Measurements from ENCODE around the gene TMEM89. TPM values are rescaled to one million over a fixed set of nuclear protein-coding genes. Genes with fewer than 3 reads are reported as not detected.

Gene TMEM89, protein sequence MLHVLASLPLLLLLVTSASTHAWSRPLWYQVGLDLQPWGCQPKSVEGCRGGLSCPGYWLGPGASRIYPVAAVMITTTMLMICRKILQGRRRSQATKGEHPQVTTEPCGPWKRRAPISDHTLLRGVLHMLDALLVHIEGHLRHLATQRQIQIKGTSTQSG
- not detected for polyA plus RNA-seq (2013, experiment 1 of 2)
- not detected for polyA plus RNA-seq (2013, experiment 2 of 2)

GRCh38 chr3:48621461-48621869 is at the start of gene TMEM89:
TSS of gene TMEM89 (minus strand) at chr3:48621769. CDS start at chr3:48621756, 13 bp downstream.
- H3K4me3 ChIP-seq (ENCODE audit: low read length) = no peak within 1 kb of the TSS
- H3K4me1 ChIP-seq (ENCODE audit: insufficient read depth, low read length) = 0 out of 2 replicates have a peak, but pooled peaks cover 5% of the 10 kb centered on the region
- peaks cover 13% of the 10 kb centered on the region for H3K9me3 ChIP-seq (ENCODE audit: insufficient read depth, low read depth, low read length)
- peaks cover 43% of the 10 kb centered on the region for H3K36me3 ChIP-seq (ENCODE audit: insufficient read depth, low read length)
- WGBS = 96% methylated on average over 19 of the region's 19 CpGs
- no peak within 1 kb of the TSS for H3K27ac ChIP-seq (ENCODE audit: low read depth, low read length)
- H3K9ac ChIP-seq (ENCODE audit: low read depth, low read length) = no peak within 1 kb of the TSS
- H3K27me3 ChIP-seq (ENCODE audit: insufficient read depth, low read length) = no peaks in the 10 kb centered on the region

GRCh38 chr3:48664929-48665328 is 43.4 kb upstream of the TMEM89 start:
- Histone ChIP-seq H3K9me3 (ENCODE audit: insufficient read depth, low read depth, low read length) (no peaks in the 10 kb centered on the region), H3K4me3 (ENCODE audit: low read length) (0 out of 2 replicates have a peak overlapping the region, but pooled peaks have one; percentile 79), H3K4me1 (ENCODE audit: insufficient read depth, low read length) (peaks cover 4% of the 10 kb centered on the region; the same call in 1 of the 2 replicates), H3K27me3 (ENCODE audit: insufficient read depth, low read length) (no peaks in the 10 kb centered on the region), H3K36me3 (ENCODE audit: insufficient read depth, low read length) (peaks cover 21% of the 10 kb centered on the region), H3K9ac (ENCODE audit: low read depth, low read length) (peak overlapping the region; percentile 15; the same call in 1 of the 2 replicates), H3K27ac (ENCODE audit: low read depth, low read length) (no peak overlapping the region; the same call in 1 of the 2 replicates)
- 79% methylated on average over 3 of the region's 4 CpGs for WGBS

DNA sequence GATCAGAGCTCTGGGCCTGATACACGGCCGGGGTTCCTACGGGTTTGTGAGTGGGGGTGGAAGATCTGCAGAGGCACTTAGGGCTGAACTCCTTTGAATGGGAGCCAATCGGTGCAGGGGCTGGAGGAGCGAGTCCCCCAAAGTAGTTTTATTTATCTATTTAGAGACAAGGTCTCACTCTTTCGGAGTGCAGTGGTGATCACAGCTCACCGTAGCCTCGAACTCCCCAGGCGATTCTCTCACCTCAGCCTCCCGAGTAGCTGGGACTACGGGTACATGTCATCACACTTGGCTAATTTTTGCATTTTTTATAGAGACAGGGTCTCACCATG is 42.7 kb upstream of the TMEM89 start:
- no peaks in the 10 kb centered on the region for H3K27me3 ChIP-seq (ENCODE audit: insufficient read depth, low read length)
- H3K27ac ChIP-seq (ENCODE audit: low read depth, low read length) = peak overlapping the region; percentile 100
- H3K4me1 ChIP-seq (ENCODE audit: insufficient read depth, low read length) = peaks cover 4% of the 10 kb centered on the region; the same call in 1 of the 2 replicates
- H3K9me3 ChIP-seq (ENCODE audit: insufficient read depth, low read depth, low read length) = no peaks in the 10 kb centered on the region
- peak overlapping the region; percentile 15; the same call in 1 of the 2 replicates for H3K9ac ChIP-seq (ENCODE audit: low read depth, low read length)
- 64% methylated on average over 9 of the region's 11 CpGs for WGBS
- H3K36me3 ChIP-seq (ENCODE audit: insufficient read depth, low read length) = peaks cover 28% of the 10 kb centered on the region
- H3K4me3 ChIP-seq (ENCODE audit: low read length) = peak overlapping the region; percentile 79; the same call in 1 of the 2 replicates

DNA sequence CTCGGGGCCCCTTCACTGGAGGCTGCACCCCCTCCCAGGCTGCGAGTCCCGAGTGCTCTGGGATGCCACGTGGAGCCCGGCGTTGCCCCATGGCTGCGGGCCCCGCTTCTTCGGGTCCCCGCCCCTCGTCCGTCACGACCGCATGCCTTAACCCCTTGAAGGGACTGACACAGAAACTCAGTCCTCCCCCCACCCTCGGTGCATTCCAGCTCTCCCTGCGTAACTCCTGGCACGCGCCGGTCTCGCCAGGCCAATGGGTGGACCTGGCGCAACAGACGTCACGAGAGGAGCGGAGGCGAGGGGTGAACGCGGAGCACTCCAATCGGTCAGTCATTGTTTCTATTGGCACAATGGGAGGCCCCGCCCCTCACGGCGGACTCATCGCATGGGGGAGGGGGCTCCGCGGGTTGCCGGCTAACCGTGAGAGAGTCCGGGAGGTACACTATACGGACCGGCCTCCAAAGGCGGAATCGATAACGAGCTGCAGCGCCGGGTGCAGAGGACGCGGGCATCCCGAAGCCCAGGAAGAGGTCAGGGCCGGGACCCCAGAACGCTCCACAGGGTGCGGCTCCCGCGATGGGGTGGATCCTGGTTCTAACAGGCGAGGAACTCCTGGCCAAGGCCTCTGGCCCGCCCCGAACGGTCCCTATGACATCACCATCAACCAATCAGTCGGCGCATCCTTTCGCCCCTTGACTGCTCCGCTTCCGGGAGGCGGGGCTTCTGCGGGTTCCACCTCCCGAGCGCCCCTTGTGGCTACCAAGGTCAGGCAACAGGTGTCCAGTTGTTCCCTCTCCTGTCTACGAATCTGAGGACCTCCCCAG is 42.1 kb upstream of the TMEM89 start:
- Histone ChIP-seq H3K4me1 (ENCODE audit: insufficient read depth, low read length) (peaks cover 4% of the 10 kb centered on the region; the same call in 1 of the 2 replicates), H3K9ac (ENCODE audit: low read depth, low read length) (peak overlapping the region; percentile 98), H3K27ac (ENCODE audit: low read depth, low read length) (peak overlapping the region; percentile 100), H3K27me3 (ENCODE audit: insufficient read depth, low read length) (no peaks in the 10 kb centered on the region), H3K4me3 (ENCODE audit: low read length) (peak overlapping the region; percentile 79), H3K36me3 (ENCODE audit: insufficient read depth, low read length) (peaks cover 34% of the 10 kb centered on the region), H3K9me3 (ENCODE audit: insufficient read depth, low read depth, low read length) (no peaks in the 10 kb centered on the region)
- under 1% methylated on average over 66 of the region's 66 CpGs for WGBS

- Histone ChIP-seq H3K27ac (ENCODE audit: low read depth, low read length) (peak within 1 kb of the TSS; percentile 100), H3K9ac (ENCODE audit: low read depth, low read length) (peak within 1 kb of the TSS; percentile 98), H3K36me3 (ENCODE audit: insufficient read depth, low read length) (peaks cover 35% of the 10 kb centered on the region), H3K27me3 (ENCODE audit: insufficient read depth, low read length) (no peaks in the 10 kb centered on the region), H3K4me3 (ENCODE audit: low read length) (peak within 1 kb of the TSS; percentile 79), H3K9me3 (ENCODE audit: insufficient read depth, low read depth, low read length) (no peaks in the 10 kb centered on the region), H3K4me1 (ENCODE audit: insufficient read depth, low read length) (peaks cover 4% of the 10 kb centered on the region; the same call in 1 of the 2 replicates)
- WGBS = under 1% methylated on average over 52 of the region's 52 CpGs
Measured at GRCh38 chr3:48662753-48663488, 41.4 kb upstream of the TMEM89 start, which contains the start of gene CELSR3. TSS of gene CELSR3 (minus strand) at chr3:48662886. CDS start at chr3:48662634, 252 bp downstream.

DNA sequence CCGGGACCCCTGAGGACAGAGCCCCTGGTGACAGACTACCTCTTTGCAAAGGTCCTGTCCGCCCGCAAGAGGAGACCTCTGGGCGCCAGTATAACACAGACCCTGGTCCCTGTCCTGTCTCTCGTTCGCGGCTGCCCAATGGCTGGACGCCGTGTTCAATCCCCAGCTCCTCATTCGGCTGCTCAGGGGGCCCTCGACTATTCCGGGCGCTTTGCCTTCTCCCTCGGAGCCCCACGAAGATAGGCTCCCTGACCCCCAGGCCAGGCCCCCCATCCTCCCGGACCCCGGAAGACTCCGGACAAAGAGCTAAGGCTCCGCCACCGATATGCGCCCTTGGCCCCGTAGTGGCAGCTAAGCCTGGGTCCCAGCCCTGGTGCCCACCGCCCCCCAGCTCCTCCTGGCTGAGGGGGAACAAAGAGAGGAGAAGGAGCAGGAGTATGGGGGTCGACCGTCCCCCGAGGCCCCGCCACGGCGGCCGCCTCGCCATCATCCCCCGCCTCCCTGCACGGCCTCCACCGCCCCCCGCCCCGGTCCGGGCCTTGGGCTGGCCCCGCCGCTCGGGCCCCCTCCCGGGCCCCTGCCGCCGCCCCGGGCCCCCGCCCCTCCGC is 40.7 kb upstream of the TMEM89 start:
- peaks cover 4% of the 10 kb centered on the region; the same call in 1 of the 2 replicates for H3K4me1 ChIP-seq (ENCODE audit: insufficient read depth, low read length)
- H3K9ac ChIP-seq (ENCODE audit: low read depth, low read length) = 0 out of 2 replicates have a peak overlapping the region, but pooled peaks have one; percentile 7
- H3K36me3 ChIP-seq (ENCODE audit: insufficient read depth, low read length) = peaks cover 36% of the 10 kb centered on the region
- peak overlapping the region; percentile 79 for H3K4me3 ChIP-seq (ENCODE audit: low read length)
- H3K9me3 ChIP-seq (ENCODE audit: insufficient read depth, low read depth, low read length) = no peaks in the 10 kb centered on the region
- no peaks in the 10 kb centered on the region for H3K27me3 ChIP-seq (ENCODE audit: insufficient read depth, low read length)
- WGBS = 2% methylated on average over 40 of the region's 46 CpGs
- peak overlapping the region; percentile 100; the same call in 1 of the 2 replicates for H3K27ac ChIP-seq (ENCODE audit: low read depth, low read length)

DNA sequence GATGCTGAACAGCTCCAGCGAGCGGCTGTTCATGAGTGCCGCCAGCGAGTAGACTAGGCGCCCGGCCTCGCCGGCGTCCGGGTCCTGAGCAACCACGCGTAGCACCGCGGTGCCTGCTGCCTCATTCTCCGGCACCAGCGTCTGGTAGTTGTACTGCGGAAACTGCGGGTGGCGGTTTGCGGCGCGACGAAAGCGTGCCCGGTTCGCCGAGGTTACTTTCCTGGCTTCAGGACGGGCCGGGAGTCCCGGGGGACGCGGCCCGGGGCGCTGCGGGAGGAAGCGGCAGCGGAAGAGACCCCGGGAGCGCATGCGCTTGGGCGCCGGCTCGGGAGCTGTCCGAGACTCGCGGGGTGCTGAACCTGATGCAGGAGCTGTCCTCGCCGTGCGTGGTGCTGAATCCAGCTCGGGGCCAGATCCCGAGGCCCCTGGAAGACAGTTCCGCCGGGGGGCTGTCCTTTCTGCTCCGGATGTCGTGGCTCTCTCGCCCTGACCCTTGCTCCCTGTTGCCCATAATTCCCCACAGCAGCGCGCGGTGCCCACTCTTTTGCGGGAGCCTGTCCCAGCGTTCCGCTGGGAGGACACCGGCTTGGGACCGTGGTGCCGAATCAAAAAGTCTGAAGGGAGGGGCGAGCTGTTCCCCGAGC is 40.1 kb upstream of the TMEM89 start:
- 5% methylated on average over 67 of the region's 67 CpGs for WGBS
- Histone ChIP-seq H3K27me3 (ENCODE audit: insufficient read depth, low read length) (no peaks in the 10 kb centered on the region), H3K27ac (ENCODE audit: low read depth, low read length) (no peak overlapping the region), H3K36me3 (ENCODE audit: insufficient read depth, low read length) (peaks cover 36% of the 10 kb centered on the region), H3K9ac (ENCODE audit: low read depth, low read length) (no peak overlapping the region), H3K9me3 (ENCODE audit: insufficient read depth, low read depth, low read length) (no peaks in the 10 kb centered on the region), H3K4me1 (ENCODE audit: insufficient read depth, low read length) (peaks cover 4% of the 10 kb centered on the region; the same call in 1 of the 2 replicates), H3K4me3 (ENCODE audit: low read length) (peak overlapping the region; percentile 79)

- H3K27me3 ChIP-seq (ENCODE audit: insufficient read depth, low read length) = no peaks in the 10 kb centered on the region
- H3K9ac ChIP-seq (ENCODE audit: low read depth, low read length) = no peak overlapping the region
- H3K9me3 ChIP-seq (ENCODE audit: insufficient read depth, low read depth, low read length) = no peaks in the 10 kb centered on the region
- H3K27ac ChIP-seq (ENCODE audit: low read depth, low read length) = no peak overlapping the region
- 93% methylated on average over 61 of the region's 61 CpGs for WGBS
- peaks cover 30% of the 10 kb centered on the region for H3K36me3 ChIP-seq (ENCODE audit: insufficient read depth, low read length)
- peaks cover 4% of the 10 kb centered on the region; the same call in 1 of the 2 replicates for H3K4me1 ChIP-seq (ENCODE audit: insufficient read depth, low read length)
- peak overlapping the region; percentile 79 for H3K4me3 ChIP-seq (ENCODE audit: low read length)
Measured at GRCh38 chr3:48660800-48661400, 39.3 kb upstream of the TMEM89 start.

DNA sequence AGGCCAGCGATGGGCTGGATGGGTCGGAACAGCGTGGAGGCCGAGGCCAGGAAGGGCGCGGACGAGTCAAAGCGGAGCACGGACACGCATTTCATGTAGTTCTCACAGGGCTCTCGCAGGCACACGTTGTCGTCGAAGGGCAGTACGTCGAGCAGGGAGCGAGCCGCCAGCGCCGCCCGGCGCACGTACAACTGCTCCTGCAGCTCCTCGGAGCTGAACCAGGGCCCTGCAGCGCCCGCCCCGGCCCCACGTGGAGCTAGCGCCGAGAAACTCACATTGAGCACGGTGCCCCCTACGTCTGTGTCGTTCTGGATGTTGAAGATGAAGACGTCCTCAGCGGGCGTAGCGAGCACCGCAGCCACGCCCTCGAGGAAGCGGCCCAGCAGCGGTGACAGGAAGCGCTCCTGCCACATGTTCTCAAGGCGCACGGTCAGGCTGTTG is 35.3 kb upstream of the TMEM89 start:
- Histone ChIP-seq H3K4me3 (ENCODE audit: low read length) (peak overlapping the region; percentile 63), H3K4me1 (ENCODE audit: insufficient read depth, low read length) (no peaks in the 10 kb centered on the region), H3K9ac (ENCODE audit: low read depth, low read length) (peak overlapping the region; percentile 12), H3K27ac (ENCODE audit: low read depth, low read length) (peak overlapping the region; percentile 54), H3K36me3 (ENCODE audit: insufficient read depth, low read length) (peaks cover 50% of the 10 kb centered on the region), H3K9me3 (ENCODE audit: insufficient read depth, low read depth, low read length) (no peaks in the 10 kb centered on the region), H3K27me3 (ENCODE audit: insufficient read depth, low read length) (no peaks in the 10 kb centered on the region)
- WGBS = 93% methylated on average over 45 of the region's 45 CpGs

Data from HUES64 (cell line).